ENCODE measurements around the gene PLCL1. TPM values are rescaled to one million over a fixed set of nuclear protein-coding genes. Genes with fewer than 3 reads are reported as not detected.

Gene PLCL1
- polyA plus RNA-seq, 3 donors: 0.69 to 1.4 (median 0.79) TPM

GRCh38 chr2:197871780-197872456 lies 67.5 kb downstream of the PLCL1 start:
- DNase-seq: no peak
- H2AFZ ChIP-seq (ENCODE audit: insufficient read depth, low read depth, low read length, poor library complexity, severe bottlenecking): no peak overlapping the region
- H3K79me2 ChIP-seq (ENCODE audit: insufficient read depth, low read length): no peaks in the 10 kb centered on the region
- no CpG with 5 or more reads among the region's 3 CpGs for WGBS (ENCODE audit: insufficient coverage)
- H3K4me1 ChIP-seq (ENCODE audit: control insufficient read depth in 1 of 2, insufficient read depth in 2 of 2, low read length in 2 of 2): peaks cover 0 to 4% of the 10 kb centered on the region in 2 donors
- no peak overlapping the region for H3K4me3 Mint-ChIP-seq
- H3K4me1 Mint-ChIP-seq: peaks cover 9% of the 10 kb centered on the region
- H3K27ac ChIP-seq (ENCODE audit: low read depth in 1 of 2, low read length in 2 of 2): no peak overlapping the region
- H3K9me3 Mint-ChIP-seq: no peaks in the 10 kb centered on the region
- H3K9ac ChIP-seq (ENCODE audit: insufficient read depth, low read length, poor library complexity, severe bottlenecking): no peak overlapping the region
- no peak overlapping the region for H3K27ac Mint-ChIP-seq
- intact Hi-C loops (cut with micrococcal nuclease): no loop called here
- H3K4me2 ChIP-seq (replicated peaks; ENCODE audit: extremely low read depth, low read length, poor library complexity, severe bottlenecking): no peak overlapping the region
- peaks cover 0 to 1% (median 0%) of the 10 kb centered on the region in 3 donors for H3K27me3 Mint-ChIP-seq (ENCODE audit: low read depth in 3 of 3)
- no peaks in the 10 kb centered on the region for H4K20me1 ChIP-seq (ENCODE audit: insufficient read depth, low read length)
- H3K36me3 ChIP-seq (replicated peaks in 1 of 2; ENCODE audit: control insufficient read depth in 1 of 2, insufficient read depth in 2 of 2, low read length in 2 of 2): no peaks in the 10 kb centered on the region
- H3K27me3 ChIP-seq (ENCODE audit: control insufficient read depth in 2 of 2, insufficient read depth in 2 of 2, low read length in 2 of 2): no peaks in the 10 kb centered on the region
- no peaks in the 10 kb centered on the region for H3K36me3 Mint-ChIP-seq
- no peaks in the 10 kb centered on the region for H3K9me3 ChIP-seq (replicated peaks in 1 of 2; ENCODE audit: control insufficient read depth in 1 of 2, insufficient read depth in 1 of 2, low read length in 2 of 2)
- no peak for TF ChIP-seq CTCF (IDR thresholded peaks at IDR 0.05)
- no peak overlapping the region for H3K4me3 ChIP-seq (replicated peaks in 1 of 3; ENCODE audit: low read depth in 2 of 3, low read length in 3 of 3)

GRCh38 chr2:197873293-197873701 lies 68.9 kb downstream of the PLCL1 start:
- Histone ChIP-seq H3K79me2 (ENCODE audit: insufficient read depth, low read length) (no peaks in the 10 kb centered on the region), H3K4me3 (replicated peaks in 1 of 3; ENCODE audit: low read depth in 2 of 3, low read length in 3 of 3) (no peak overlapping the region)
- H3K4me1 Mint-ChIP-seq: peaks cover 9% of the 10 kb centered on the region

More at GRCh38 chr2:197873293-197873701, 68.9 kb downstream of the PLCL1 start:
- no peak for DNase-seq
- Histone ChIP-seq H3K9me3 (replicated peaks in 1 of 2; ENCODE audit: control insufficient read depth in 1 of 2, insufficient read depth in 1 of 2, low read length in 2 of 2) (no peaks in the 10 kb centered on the region), H2AFZ (ENCODE audit: insufficient read depth, low read depth, low read length, poor library complexity, severe bottlenecking) (no peak overlapping the region), H4K20me1 (ENCODE audit: insufficient read depth, low read length) (no peaks in the 10 kb centered on the region), H3K9ac (ENCODE audit: insufficient read depth, low read length, poor library complexity, severe bottlenecking) (no peak overlapping the region), H3K4me1 (ENCODE audit: control insufficient read depth in 1 of 2, insufficient read depth in 2 of 2, low read length in 2 of 2) (peaks cover 0 to 4% of the 10 kb centered on the region in 2 donors), H3K27ac (ENCODE audit: low read depth in 1 of 2, low read length in 2 of 2) (no peak overlapping the region), H3K4me2 (replicated peaks; ENCODE audit: extremely low read depth, low read length, poor library complexity, severe bottlenecking) (no peak overlapping the region), H3K27me3 (ENCODE audit: control insufficient read depth in 2 of 2, insufficient read depth in 2 of 2, low read length in 2 of 2) (no peaks in the 10 kb centered on the region), H3K36me3 (replicated peaks in 1 of 2; ENCODE audit: control insufficient read depth in 1 of 2, insufficient read depth in 2 of 2, low read length in 2 of 2) (no peaks in the 10 kb centered on the region)
- intact Hi-C loops (cut with micrococcal nuclease): no loop called here
- no peaks in the 10 kb centered on the region for H3K9me3 Mint-ChIP-seq
- no peak overlapping the region for H3K27ac Mint-ChIP-seq
- 75% methylated on average over 2 of the region's 4 CpGs for WGBS (ENCODE audit: insufficient coverage)
- no peak overlapping the region for H3K4me3 Mint-ChIP-seq
- TF ChIP-seq CTCF (IDR thresholded peaks at IDR 0.05): no peak
- H3K36me3 Mint-ChIP-seq: no peaks in the 10 kb centered on the region
- H3K27me3 Mint-ChIP-seq (ENCODE audit: low read depth in 3 of 3): peaks cover 0 to 1% (median 0%) of the 10 kb centered on the region in 3 donors

Measured in CD14-positive monocyte (primary cell).